HCT116 (cell line): ENCODE results near the gene RHCG. TPM values are rescaled to one million over a fixed set of nuclear protein-coding genes. Genes with fewer than 3 reads are reported as not detected.

Source experiments
- ATAC-seq: fragments of 200-7000 bp; cut with Tn5 transposase; 2 replicates; pipeline ENCODE4 v1.9.1; 2020; ENCODE audit warnings: mild to moderate bottlenecking, moderate library complexity
- BruUV-seq: library from RNA; stranded (reverse); fragments of 400-500 nt; replicated peaks from 2 replicates; lab custom pipeline; 2021; lab: Mats Ljungman, UMichigan
- CTCF ChIA-PET: fragments of 300-600 bp; sonication (Branson Sonifier 250); formaldehyde crosslinking; loops from one replicate; lab custom pipeline; 2021; ENCODE audit warnings: antibody characterized with exemption; lab: Charles Lee
- POLR2A ChIA-PET: fragments of 300-600, 350-600 bp; sonication (Branson Sonifier 250); formaldehyde crosslinking; loops from one replicate; lab custom pipeline; 2021; ENCODE audit warnings: antibody characterized with exemption; lab: Charles Lee
- RAD21 ChIA-PET, 2 experiments: fragments of 300-600 bp; sonication (Branson Sonifier 250); formaldehyde crosslinking; loops; one replicate each; lab custom pipeline; 2023; ENCODE audit warnings: low total read pairs in 2 of 2; ENCODE audit not compliant: uncharacterized antibody in 2 of 2, unreplicated experiment in 2 of 2, low non-redundant PET in 1 of 2; lab: Charles Lee
- DNase-seq: peaks from one replicate; pipeline ENCODE4 v3.0.0-alpha.2; 2010; ENCODE audit warnings: low read depth, low spot score
- H2AFZ ChIP-seq: fragments of 200-600 bp; shearing (Covaris generic), sonication (generic); 2 replicates; pipeline ENCODE4 v1.6.1; 2017; ENCODE audit warnings: low read depth, mixed run types, mixed read lengths, antibody characterized with exemption, low read length; ENCODE audit not compliant: poor library complexity, severe bottlenecking
- H3K27ac ChIP-seq: 2 replicates; pipeline ENCODE4 v1.5.1; 2012; ENCODE audit warnings: low read depth, low read length
- H3K27me3 ChIP-seq: fragments of 200-600 bp; sonication (generic); 2 replicates; pipeline ENCODE4 v1.6.1; 2016; ENCODE audit warnings: mixed run types, low read length, mixed read lengths; ENCODE audit not compliant: insufficient read depth
- H3K36me3 ChIP-seq, 2 experiments: fragments of 200-500 bp in 1 of 2; fragments of 200-600 bp in 1 of 2; sonication (Bioruptor generic) in 1 of 2; sonication (generic) in 1 of 2; 2 replicates each; pipeline versions ENCODE4 v1.5.1 to v1.6.1; 2014 to 2016; ENCODE audit warnings: low read length in 2 of 2, inconsistent platforms in 1 of 2, mixed read lengths in 1 of 2, mixed run types in 1 of 2; ENCODE audit not compliant: insufficient read depth in 2 of 2, control insufficient read depth in 1 of 2
- H3K4me1 ChIP-seq, 2 experiments: fragments of 200-600 bp in 1 of 2; sonication (generic) in 1 of 2; 2 replicates each; pipeline versions ENCODE4 v1.5.1 to v1.6.1; 2012 to 2017; ENCODE audit warnings: low read length in 2 of 2, inconsistent platforms in 1 of 2, mild to moderate bottlenecking in 1 of 2, mixed read lengths in 1 of 2, mixed run types in 1 of 2, moderate library complexity in 1 of 2; ENCODE audit not compliant: insufficient read depth in 2 of 2, control insufficient read depth in 1 of 2
- H3K4me2 ChIP-seq: fragments of 200-600 bp; sonication (generic); 2 replicates; pipeline ENCODE4 v1.6.1; 2017; ENCODE audit warnings: mixed run types, low read length, mixed read lengths
- H3K4me3 ChIP-seq, 2 experiments: fragments of 200-600 bp in 1 of 2; sonication (generic) in 1 of 2; replicated peaks in 1 of 2; 2 replicates each; pipeline ENCODE4 v1.5.1; 2011 to 2016; ENCODE audit warnings: low read length in 2 of 2, control low read depth in 1 of 2, low read depth in 1 of 2, mild to moderate bottlenecking in 1 of 2, mixed read lengths in 1 of 2, mixed run types in 1 of 2
- H3K79me2 ChIP-seq: fragments of 200-600 bp; sonication (generic); 2 replicates; pipeline ENCODE4 v1.6.1; 2017; ENCODE audit warnings: mild to moderate bottlenecking, mixed run types, low read length, moderate library complexity, mixed read lengths; ENCODE audit not compliant: insufficient read depth
- H3K9ac ChIP-seq: fragments of 200-600 bp; sonication (generic); 2 replicates; pipeline ENCODE4 v1.6.1; 2016; ENCODE audit warnings: low read length, mixed read lengths
- H3K9me2 ChIP-seq: fragments of 200-600 bp; sonication (generic), shearing (Covaris generic); 2 replicates; pipeline ENCODE4 v1.6.1; 2017; ENCODE audit warnings: mixed run types, mild to moderate bottlenecking, moderate library complexity; ENCODE audit not compliant: insufficient read depth
- H3K9me3 ChIP-seq, 2 experiments: fragments of 200-500 bp in 1 of 2; fragments of 200-600 bp in 1 of 2; sonication (Bioruptor generic) in 1 of 2; sonication (generic) in 1 of 2; 2 replicates each; pipeline ENCODE4 v1.6.1; 2014 to 2017; ENCODE audit warnings: low read length in 2 of 2, mixed read lengths in 2 of 2, inconsistent platforms in 1 of 2, low read depth in 1 of 2, mild to moderate bottlenecking in 1 of 2, mixed run types in 1 of 2, moderate library complexity in 1 of 2; ENCODE audit not compliant: control insufficient read depth in 1 of 2, insufficient read depth in 1 of 2
- H4K20me1 ChIP-seq: fragments of 200-600 bp; sonication (generic), shearing (Covaris generic); 2 replicates; pipeline ENCODE4 v1.6.1; 2017; ENCODE audit warnings: mixed run types, mild to moderate bottlenecking, moderate library complexity; ENCODE audit not compliant: insufficient read depth
- CBX3 ChIP-seq: IDR thresholded peaks from 2 replicates; pipeline ENCODE4 v1.6.1; 2012; ENCODE audit warnings: low read depth
- intact Hi-C: fragments of 100-400 bp; cut with micrococcal nuclease; formaldehyde crosslinking; loops from 2 replicates; pipeline ENCODE4 v1.10.0; 2022
- total RNA-seq: library from RNA; stranded (reverse); gene quantifications from one replicate; pipeline ENCODE4 v1.2.1, GENCODE V29; 2021; ENCODE audit not compliant: unreplicated experiment
- TF ChIP-seq, protein P1 (sequence below): IDR thresholded peaks from 2 replicates; pipeline ENCODE4 v1.6.1; 2012
- TF ChIP-seq, protein P2 (sequence below), 3 experiments: fragments of 200-600 bp in 1 of 3; sonication (generic) in 1 of 3; IDR thresholded peaks in 2 of 3; conservative IDR thresholded peaks in 1 of 3; 2 replicates each; pipeline ENCODE4 v1.5.1; 2012 to 2017; ENCODE audit warnings: low read depth in 2 of 3, low read length in 2 of 3, antibody characterized with exemption in 1 of 3, borderline replicate concordance in 1 of 3, control low read depth in 1 of 3, mild to moderate bottlenecking in 1 of 3, mixed read lengths in 1 of 3, mixed run types in 1 of 3, moderate library complexity in 1 of 3; ENCODE audit not compliant: insufficient read depth in 1 of 3

RHCG gene
- total RNA-seq, 1 experiment from 2014 or later, result not detected

DNA sequence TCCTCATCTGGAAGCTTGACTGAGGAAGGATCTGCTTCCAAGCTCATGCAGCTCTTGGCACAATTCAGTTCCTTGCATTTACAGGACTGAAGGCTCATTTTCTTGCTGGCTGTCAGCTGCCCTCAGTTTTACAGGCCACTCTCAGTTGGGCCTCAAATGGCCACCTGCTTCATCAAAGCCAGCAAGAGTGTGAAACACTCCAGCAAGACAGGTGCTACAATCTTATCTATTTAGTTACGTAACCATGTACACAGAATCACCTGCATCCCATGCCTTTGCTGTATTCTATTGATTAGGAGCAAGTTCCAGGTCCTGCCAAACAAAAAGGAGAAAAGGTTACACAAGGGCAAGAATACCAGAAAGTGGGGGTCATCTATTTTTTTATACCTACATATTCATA is 40.8 kb downstream of the RHCG start (continued):
- TF ChIP-seq, protein P1, sequence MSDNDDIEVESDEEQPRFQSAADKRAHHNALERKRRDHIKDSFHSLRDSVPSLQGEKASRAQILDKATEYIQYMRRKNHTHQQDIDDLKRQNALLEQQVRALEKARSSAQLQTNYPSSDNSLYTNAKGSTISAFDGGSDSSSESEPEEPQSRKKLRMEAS, result no peak
- TF ChIP-seq CBX3, result no peak

DNA sequence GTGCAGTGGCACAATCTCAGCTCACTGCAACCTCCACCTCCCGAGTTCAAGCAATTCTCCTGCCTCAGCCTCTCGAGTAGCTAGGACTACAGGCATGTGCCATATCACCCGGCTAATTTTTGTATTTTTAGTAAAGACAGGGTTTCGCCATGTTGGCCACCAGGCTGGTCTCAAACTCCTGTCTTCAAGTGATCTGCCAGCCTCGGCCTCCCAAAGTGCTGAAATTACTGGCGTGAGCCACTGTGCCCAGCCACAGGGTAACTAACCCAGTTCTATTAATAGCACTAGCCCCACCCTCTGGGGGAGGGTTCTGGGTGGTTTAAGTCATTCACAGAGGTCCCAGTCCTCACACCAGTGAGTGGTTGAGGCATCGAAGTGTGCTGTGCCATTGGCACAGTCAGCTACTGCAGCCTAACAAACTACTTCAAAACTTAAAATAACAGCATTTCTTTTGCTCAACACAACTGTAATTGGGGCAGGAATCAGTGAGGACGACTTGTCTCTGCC is 44.0 kb downstream of the RHCG start:
- H3K9ac ChIP-seq, result no peak overlapping the region
- TF ChIP-seq, protein P2, sequence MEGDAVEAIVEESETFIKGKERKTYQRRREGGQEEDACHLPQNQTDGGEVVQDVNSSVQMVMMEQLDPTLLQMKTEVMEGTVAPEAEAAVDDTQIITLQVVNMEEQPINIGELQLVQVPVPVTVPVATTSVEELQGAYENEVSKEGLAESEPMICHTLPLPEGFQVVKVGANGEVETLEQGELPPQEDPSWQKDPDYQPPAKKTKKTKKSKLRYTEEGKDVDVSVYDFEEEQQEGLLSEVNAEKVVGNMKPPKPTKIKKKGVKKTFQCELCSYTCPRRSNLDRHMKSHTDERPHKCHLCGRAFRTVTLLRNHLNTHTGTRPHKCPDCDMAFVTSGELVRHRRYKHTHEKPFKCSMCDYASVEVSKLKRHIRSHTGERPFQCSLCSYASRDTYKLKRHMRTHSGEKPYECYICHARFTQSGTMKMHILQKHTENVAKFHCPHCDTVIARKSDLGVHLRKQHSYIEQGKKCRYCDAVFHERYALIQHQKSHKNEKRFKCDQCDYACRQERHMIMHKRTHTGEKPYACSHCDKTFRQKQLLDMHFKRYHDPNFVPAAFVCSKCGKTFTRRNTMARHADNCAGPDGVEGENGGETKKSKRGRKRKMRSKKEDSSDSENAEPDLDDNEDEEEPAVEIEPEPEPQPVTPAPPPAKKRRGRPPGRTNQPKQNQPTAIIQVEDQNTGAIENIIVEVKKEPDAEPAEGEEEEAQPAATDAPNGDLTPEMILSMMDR (IDR thresholded peaks at IDR 0.05 in 2 of 3, conservative IDR thresholded peaks at IDR 0.05 in 1 of 3; ENCODE audit: borderline replicate concordance in 1 of 3, insufficient read depth in 1 of 3, low read depth in 2 of 3, low read length in 2 of 3), result no peak
- TF ChIP-seq CBX3, result no peak
- no peaks in the 10 kb centered on the region for H3K9me3 ChIP-seq
- BruUV-seq, result no TSS peak
- no peak overlapping the region for H3K4me2 ChIP-seq
- no peak overlapping the region for H3K27ac ChIP-seq
- H3K79me2 ChIP-seq, result no peaks in the 10 kb centered on the region
- H3K4me3 ChIP-seq, result no peak overlapping the region
- H3K4me1 ChIP-seq, result peaks cover 5 to 13% of the 10 kb centered on the region in 2 experiments; a peak in 3 of 4 replicates
- CTCF ChIA-PET, result interaction anchor here (1.0 to 1.9 kb wide), 3 partner anchors 10 to 94 kb away, joined by 3 to 6 read pairs (median 3); no protein-coding TSS in a partner anchor
- POLR2A ChIA-PET, result no interaction called here
- DNase-seq (no peak), ATAC-seq (0 out of 2 replicates have a peak, but pooled peaks have one; percentile 23)
- H3K9me2 ChIP-seq, result no peaks in the 10 kb centered on the region
- intact Hi-C loops, result no loop called here
- no peaks in the 10 kb centered on the region for H3K36me3 ChIP-seq
- H2AFZ ChIP-seq, result no peak overlapping the region
- no peaks in the 10 kb centered on the region for H4K20me1 ChIP-seq
- H3K27me3 ChIP-seq, result no peaks in the 10 kb centered on the region
- RAD21 ChIA-PET, result no interaction called here

DNA sequence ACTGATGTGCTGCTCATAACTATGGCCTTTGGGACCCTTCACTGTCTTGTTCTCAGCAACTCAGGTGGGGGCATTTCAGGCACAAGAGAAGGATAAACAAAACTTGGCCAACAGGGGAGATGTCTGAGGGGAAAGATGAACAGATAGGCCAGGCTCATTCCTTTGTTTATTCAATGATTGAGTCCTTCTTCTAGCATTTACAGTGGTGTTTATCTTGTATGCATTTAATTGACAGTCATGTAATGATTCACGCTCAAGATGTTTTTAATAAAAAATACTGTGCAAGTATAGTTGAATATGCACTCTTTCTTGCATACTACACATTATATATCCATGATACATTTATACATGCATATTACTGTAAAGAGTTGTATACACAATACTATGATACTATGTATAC is 44.5 kb downstream of the RHCG start:
- H2AFZ ChIP-seq, result no peak overlapping the region
- H3K9me2 ChIP-seq, result no peaks in the 10 kb centered on the region
- no peaks in the 10 kb centered on the region for H3K9me3 ChIP-seq
- H3K36me3 ChIP-seq, result no peaks in the 10 kb centered on the region
- H3K27me3 ChIP-seq, result no peaks in the 10 kb centered on the region
- BruUV-seq, result no TSS peak
- TF ChIP-seq, protein P2 (IDR thresholded peaks at IDR 0.05 in 2 of 3, conservative IDR thresholded peaks at IDR 0.05 in 1 of 3; ENCODE audit: borderline replicate concordance in 1 of 3, insufficient read depth in 1 of 3, low read depth in 2 of 3, low read length in 2 of 3), result no peak
- no peak overlapping the region for H3K4me3 ChIP-seq
- intact Hi-C loops, result no loop called here
- H3K4me1 ChIP-seq, result peaks cover 5 to 10% of the 10 kb centered on the region in 2 experiments; a peak in 3 of 4 replicates
- ChIA-PET POLR2A (no interaction called here), CTCF (interaction anchor here (1.9 kb wide), 1 partner anchor 9 kb away, joined by 6 read pairs; no protein-coding TSS in a partner anchor), RAD21 (no interaction called here)
- no peaks in the 10 kb centered on the region for H3K79me2 ChIP-seq
- ATAC-seq (no peak), DNase-seq (no peak)
- H4K20me1 ChIP-seq, result no peaks in the 10 kb centered on the region
- no peak overlapping the region for H3K4me2 ChIP-seq
- H3K9ac ChIP-seq, result no peak overlapping the region
- H3K27ac ChIP-seq, result no peak overlapping the region
